Skeletal muscle satellite cell (primary cell): Measurements from ENCODE around the gene PYCR2.
A peak's percentile ranks its signal among the peaks of the same experiment; 100 is the strongest.

Source experiments
- H3K27me3 ChIP-seq: 2 replicates; pipeline ENCODE4 v1.7.0; 2013; ENCODE audit warnings: low read length; ENCODE audit not compliant: control insufficient read depth, insufficient read depth
- H3K36me3 ChIP-seq: 2 replicates; pipeline ENCODE4 v1.7.0; 2013; ENCODE audit warnings: mild to moderate bottlenecking, control low read depth, low read length; ENCODE audit not compliant: insufficient read depth
- H3K4me1 ChIP-seq: 2 replicates; pipeline ENCODE4 v1.7.0; 2013; ENCODE audit warnings: low read length; ENCODE audit not compliant: control insufficient read depth, insufficient read depth
- H3K4me2 ChIP-seq: 2 replicates; pipeline ENCODE4 v1.7.0; 2013; ENCODE audit warnings: mild to moderate bottlenecking, low read length
- H3K4me3 ChIP-seq: 2 replicates; pipeline ENCODE4 v1.7.0; 2013; ENCODE audit warnings: low read length
- H3K9ac ChIP-seq: 2 replicates; pipeline ENCODE4 v1.7.0; 2013; ENCODE audit warnings: mild to moderate bottlenecking, low read depth, low read length, moderate library complexity
- H3K9me3 ChIP-seq: replicated peaks from 2 replicates; pipeline ENCODE4 v1.7.0; 2013; ENCODE audit warnings: mild to moderate bottlenecking, control low read depth, low read length

Gene PYCR2

DNA sequence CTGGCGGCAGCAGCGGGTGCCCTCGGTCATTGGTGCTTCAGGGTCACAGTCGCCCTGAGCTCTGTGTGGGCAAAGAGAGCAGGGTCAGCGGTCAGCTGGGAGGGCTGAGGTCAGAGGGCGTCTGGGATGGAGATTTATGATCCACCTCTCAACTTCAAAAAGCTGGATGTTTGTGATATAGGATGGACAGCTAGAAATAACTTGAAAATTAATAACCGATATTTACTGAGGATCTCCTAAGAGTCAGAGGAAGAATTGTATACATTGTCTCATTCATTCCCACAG is 37.1 kb downstream of the PYCR2 start:
- Histone ChIP-seq H3K36me3 (no peaks in the 10 kb centered on the region), H3K4me1 (peaks cover 6% of the 10 kb centered on the region), H3K27me3 (no peaks in the 10 kb centered on the region), H3K9me3 (no peaks in the 10 kb centered on the region), H3K4me2 (no peak overlapping the region), H3K9ac (no peak overlapping the region), H3K4me3 (no peak overlapping the region)

DNA sequence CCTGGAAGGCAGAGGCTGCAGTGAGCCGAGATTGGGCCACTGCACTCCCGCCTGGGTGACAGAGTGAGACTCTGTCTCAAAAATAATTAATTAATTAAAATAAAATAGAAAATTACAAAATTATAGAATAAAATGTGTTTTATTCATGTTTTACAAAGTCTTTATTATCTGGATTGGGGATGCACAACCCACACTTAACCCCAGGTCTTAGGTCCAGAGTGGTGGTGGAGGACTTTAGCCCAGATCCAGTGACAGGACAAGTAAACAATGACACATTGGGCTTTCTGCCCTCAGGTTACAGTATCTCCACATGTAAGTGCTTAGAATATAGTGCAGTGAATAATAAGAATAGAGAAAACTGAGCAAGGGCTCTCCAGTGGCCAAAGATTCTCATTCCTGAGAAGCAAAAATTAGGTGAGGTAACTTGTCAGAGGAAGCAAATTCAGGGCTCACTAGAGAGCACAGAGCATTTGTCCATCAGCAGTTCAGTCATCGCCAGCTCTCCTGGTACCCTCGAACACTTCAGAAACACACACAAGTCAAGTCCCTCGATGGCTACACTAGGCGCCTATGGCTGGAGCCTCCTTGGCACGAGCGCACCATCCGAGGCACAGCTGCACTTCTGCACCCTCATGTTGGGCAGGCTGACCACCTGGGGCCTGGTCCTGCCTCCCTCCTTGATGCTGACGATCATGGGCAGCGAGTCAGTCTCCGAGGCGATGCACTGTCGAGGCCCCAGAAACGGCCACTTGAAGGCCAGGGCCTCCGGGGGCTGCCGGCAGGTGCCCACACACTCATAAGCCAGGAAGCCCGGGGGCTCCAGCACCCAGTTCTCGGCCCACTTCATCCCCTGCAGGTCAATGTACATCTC is 37.7 kb downstream of the PYCR2 start:
- Histone ChIP-seq H3K9me3 (no peaks in the 10 kb centered on the region), H3K27me3 (no peaks in the 10 kb centered on the region), H3K4me2 (no peak overlapping the region), H3K36me3 (no peaks in the 10 kb centered on the region), H3K4me3 (no peak overlapping the region), H3K4me1 (peaks cover 8% of the 10 kb centered on the region), H3K9ac (no peak overlapping the region)

DNA sequence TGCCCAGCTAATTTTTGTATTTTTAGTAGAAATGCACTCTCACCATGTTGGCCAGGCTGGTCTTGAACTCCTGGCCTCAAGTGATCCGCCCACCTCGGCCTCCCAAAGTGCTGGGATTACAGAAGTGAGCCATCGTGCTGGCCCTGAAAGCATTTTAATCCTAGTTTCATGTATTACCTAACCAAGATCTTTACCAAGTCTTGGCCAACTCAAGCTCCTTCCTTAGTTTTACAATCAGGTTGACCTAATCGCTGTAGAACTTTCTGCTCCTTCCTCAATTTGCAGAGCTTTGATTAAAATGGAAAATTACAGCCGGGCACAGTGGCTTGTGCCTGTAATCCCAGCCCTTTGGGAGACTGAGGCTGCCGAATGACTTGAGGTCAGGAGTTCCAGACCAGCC is 38.7 kb downstream of the PYCR2 start:
- no peaks in the 10 kb centered on the region for H3K27me3 ChIP-seq
- H3K4me1 ChIP-seq: peaks cover 18% of the 10 kb centered on the region
- H3K4me3 ChIP-seq: no peak overlapping the region
- H3K36me3 ChIP-seq: no peaks in the 10 kb centered on the region
- H3K4me2 ChIP-seq: no peak overlapping the region
- no peak overlapping the region for H3K9ac ChIP-seq
- no peaks in the 10 kb centered on the region for H3K9me3 ChIP-seq

DNA sequence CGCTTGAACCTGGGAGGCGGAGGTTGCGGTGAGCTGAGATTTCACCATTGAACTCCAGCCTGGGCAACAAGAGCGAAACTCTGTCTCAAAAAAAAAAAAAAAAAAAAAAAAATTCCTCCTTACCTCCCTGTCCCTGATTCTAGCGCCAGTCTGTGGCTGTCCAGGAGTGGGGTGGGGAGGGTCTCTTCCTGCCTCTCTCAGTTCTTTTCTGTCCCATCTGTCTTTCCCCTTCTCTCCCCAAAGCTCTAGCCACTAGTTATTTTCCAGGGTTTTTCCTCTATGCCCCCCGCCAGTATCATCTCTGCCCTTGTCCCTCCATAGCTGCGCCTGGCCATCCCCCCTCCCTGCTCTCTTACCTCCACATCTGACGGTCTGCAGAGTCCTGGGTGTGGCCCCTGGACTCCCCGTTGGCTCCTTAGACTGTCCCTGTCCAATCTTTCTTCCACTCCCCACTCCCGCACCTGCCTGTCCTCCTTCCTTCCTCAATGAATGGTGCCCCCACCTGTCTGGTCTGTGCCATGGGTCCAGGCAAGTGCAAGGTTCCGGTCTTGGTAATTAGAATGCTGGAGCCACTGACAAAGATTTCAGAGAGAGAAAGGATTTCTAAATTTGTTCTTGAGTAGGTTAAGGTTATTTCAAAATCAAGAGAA is 40.3 kb downstream of the PYCR2 start:
- Histone ChIP-seq H3K36me3 (no peaks in the 10 kb centered on the region), H3K27me3 (no peaks in the 10 kb centered on the region), H3K9me3 (no peaks in the 10 kb centered on the region), H3K9ac (no peak overlapping the region), H3K4me3 (no peak overlapping the region), H3K4me2 (peak overlapping the region; percentile 98), H3K4me1 (peaks cover 21% of the 10 kb centered on the region)

DNA sequence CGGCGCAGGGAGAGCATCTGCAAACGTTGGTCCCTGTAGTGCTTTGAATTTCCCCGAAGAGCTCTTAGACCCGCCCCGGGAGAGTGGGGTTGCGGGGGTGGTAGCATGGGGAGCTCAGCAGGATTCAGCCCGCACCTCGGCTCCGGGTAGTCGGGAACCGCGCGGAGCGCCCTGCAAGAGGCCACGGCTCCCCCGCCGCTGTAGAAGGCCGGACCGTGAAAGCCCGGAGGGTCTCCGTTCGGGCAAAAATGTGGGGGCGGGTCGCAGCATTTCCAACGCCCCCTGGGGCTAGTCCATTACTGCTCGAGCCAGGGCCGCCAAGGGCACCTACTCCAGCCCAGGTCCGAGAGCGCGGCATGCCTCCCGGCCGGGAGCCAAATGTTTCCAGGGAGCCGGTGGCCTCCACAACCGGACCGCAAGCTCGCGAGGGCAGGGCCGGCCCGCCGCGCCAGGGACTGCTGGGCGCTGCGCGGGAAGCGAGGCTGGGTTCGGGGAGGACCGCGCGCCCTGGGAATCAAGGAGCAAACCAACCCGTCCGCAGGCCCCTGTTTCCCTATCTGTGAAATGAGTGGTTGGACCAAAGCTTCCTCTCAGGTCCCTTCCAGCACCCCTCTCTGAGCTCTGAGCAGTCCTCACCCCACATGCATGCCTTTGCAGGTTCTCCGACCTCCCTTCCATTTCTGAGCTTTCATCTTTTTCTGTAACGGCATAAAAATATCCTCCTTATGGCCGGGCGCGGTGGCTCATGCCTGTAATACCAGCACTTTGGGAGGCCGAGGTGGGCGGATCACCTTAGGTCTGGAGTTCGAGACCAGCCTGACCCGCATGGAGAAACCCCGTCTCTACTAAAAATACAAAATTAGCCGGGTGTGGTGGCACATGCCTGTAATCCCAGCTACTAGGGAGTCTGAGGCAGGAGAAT is 41.1 kb downstream of the PYCR2 start:
- Histone ChIP-seq H3K4me3 (peak overlapping the region; percentile 99), H3K4me1 (peaks cover 27% of the 10 kb centered on the region), H3K27me3 (no peaks in the 10 kb centered on the region), H3K4me2 (peak overlapping the region; percentile 98), H3K9ac (peak overlapping the region; percentile 97), H3K36me3 (no peaks in the 10 kb centered on the region), H3K9me3 (no peaks in the 10 kb centered on the region)

DNA sequence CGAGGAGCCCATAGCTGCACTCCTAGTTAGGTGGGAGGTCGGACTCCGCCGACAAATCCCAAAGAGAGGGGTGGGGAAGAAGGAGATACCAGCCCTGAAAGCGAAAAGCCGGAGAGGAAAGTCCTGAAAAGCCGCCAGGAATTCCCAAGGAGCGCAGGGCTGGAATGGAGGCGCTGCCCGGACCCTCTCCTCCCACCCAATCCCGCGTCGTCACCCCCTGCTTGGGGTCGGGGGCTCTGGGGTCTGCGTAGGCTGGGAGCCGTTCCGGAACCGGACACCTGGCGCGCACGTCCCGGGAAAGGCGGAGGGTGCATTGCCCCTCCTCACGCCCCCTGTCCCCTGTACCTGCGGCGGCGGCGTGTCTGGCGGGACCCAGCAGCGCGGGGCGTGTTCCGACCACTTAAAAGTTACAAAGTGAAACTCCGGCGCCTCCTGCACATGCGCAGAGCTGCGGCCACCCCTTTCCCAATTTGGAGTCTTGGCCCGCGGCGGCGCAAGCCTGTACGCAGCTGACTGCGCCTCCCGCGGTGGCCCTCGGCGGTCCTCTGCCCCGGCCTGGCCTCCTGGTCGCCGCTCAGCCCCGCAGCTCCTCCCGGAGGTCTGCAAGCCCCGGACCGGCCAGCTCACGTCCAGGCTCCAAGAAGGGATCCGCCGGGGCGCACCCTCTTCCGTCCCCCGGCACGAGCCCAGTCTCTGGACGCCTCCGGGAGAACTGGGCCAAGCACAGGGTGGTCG is 41.9 kb downstream of the PYCR2 start, which contains the start of gene TMEM63A:
Gene TMEM63A, minus strand, starts transcription at position 422 of the 735 bp plus-strand sequence. CDS start 4,800 bp downstream, outside the sequence.
- Histone ChIP-seq H3K9me3 (no peaks in the 10 kb centered on the region), H3K27me3 (no peaks in the 10 kb centered on the region)

DNA sequence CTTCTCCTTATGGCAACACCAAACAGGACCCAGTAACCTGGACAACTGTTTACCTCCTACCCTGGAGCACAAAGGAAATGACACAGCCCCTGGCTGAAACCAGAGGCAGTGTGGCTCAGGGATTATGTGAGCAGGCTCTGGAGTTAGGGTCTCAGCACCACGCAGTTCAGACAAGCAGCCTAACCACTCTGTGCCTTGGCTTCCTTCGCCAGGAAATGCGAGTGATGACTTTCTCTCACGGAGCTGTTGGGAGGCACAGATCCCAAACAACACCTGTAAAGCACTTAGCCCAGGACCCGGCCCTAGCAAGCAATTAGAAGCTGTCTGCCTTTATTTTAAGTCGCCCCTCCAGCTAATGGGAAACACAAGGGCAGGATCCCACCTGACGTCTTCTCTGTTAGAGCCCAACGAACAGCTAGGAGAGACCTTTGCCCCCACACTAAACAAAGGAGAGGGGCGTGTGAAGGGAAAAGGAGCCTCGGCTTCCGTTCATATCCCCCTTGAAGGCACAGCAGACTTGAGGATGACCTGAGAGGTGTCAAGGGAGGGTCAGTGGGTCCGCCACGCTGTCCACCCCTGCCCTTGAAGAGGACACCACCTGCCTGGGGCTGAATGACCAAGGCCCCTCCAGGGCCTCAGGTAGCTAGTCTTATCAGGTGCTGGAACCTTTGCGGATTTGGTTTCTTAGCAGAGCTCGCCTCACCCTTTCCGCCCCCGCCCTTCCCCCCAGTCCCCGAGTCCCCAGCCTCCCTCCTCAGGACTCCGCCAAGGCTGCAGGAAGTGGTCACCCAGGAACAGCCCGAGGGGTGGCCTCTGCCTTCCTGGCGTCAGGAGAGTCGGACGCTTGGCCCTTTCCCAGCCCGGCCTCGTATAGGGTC is 42.7 kb downstream of the PYCR2 start:
- peak overlapping the region; percentile 99 for H3K4me3 ChIP-seq
- H3K9ac ChIP-seq: peak overlapping the region; percentile 97
- no peaks in the 10 kb centered on the region for H3K9me3 ChIP-seq
- peaks cover 34% of the 10 kb centered on the region for H3K4me1 ChIP-seq
- H3K36me3 ChIP-seq: peaks cover 8% of the 10 kb centered on the region
- no peaks in the 10 kb centered on the region for H3K27me3 ChIP-seq
- peak overlapping the region; percentile 98 for H3K4me2 ChIP-seq

More for the DNA sequence above, 41.9 kb downstream of the PYCR2 start, which contains the start of gene TMEM63A:
- Histone ChIP-seq H3K4me1 (peaks cover 34% of the 10 kb centered on the region), H3K4me3 (peak within 1 kb of the TSS; percentile 99), H3K36me3 (peaks cover 2% of the 10 kb centered on the region), H3K9ac (peak within 1 kb of the TSS; percentile 97), H3K4me2 (peak within 1 kb of the TSS; percentile 98)

DNA sequence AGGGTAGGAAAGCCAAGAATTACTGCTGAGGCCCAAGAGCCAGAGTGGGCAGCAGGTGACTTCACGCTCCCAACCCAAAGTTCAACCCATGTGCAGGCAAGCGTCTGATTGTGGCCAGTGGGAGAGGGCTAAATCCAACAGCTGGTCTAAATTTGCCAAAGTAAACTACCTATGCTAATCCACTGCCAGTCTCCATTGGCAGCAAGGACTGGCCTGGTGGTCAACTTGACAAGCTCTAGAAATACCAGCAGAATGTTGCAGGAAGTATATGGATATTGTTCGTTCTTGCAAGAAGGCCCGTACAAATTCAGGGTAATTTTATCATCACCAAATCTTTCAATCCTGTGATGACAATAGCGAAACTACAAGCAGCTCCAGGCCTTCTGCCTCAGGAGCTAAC is 43.4 kb downstream of the PYCR2 start:
- Histone ChIP-seq H3K4me1 (peaks cover 34% of the 10 kb centered on the region), H3K9ac (no peak overlapping the region)

DNA sequence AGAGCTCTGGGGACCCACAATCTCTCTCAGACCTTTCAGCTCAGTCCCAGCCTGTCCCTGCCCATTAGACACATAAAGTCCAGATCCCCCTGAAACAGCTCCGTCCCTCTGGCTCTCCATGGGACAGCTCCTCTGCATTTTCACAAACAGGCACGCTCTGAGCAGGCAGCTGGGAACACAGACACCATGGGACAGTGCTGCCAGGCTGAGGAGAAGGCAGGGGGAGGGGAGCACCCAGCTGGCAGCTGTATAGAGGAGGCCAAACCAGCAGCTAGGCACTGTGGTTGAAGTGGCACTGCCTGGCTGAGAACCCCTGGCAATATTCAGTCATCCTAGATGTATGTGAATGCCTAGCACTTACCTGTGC is 43.8 kb downstream of the PYCR2 start:
- H3K9ac ChIP-seq: no peak overlapping the region
- peaks cover 34% of the 10 kb centered on the region for H3K4me1 ChIP-seq
- no peaks in the 10 kb centered on the region for H3K27me3 ChIP-seq
- H3K36me3 ChIP-seq: peaks cover 15% of the 10 kb centered on the region
- H3K4me3 ChIP-seq: no peak overlapping the region
- peak overlapping the region; percentile 98 for H3K4me2 ChIP-seq
- no peaks in the 10 kb centered on the region for H3K9me3 ChIP-seq

More for the DNA sequence above, 43.4 kb downstream of the PYCR2 start:
- peaks cover 11% of the 10 kb centered on the region for H3K36me3 ChIP-seq
- H3K4me3 ChIP-seq: peak overlapping the region; percentile 99
- H3K9me3 ChIP-seq: no peaks in the 10 kb centered on the region
- H3K4me2 ChIP-seq: peak overlapping the region; percentile 98
- H3K27me3 ChIP-seq: no peaks in the 10 kb centered on the region

DNA sequence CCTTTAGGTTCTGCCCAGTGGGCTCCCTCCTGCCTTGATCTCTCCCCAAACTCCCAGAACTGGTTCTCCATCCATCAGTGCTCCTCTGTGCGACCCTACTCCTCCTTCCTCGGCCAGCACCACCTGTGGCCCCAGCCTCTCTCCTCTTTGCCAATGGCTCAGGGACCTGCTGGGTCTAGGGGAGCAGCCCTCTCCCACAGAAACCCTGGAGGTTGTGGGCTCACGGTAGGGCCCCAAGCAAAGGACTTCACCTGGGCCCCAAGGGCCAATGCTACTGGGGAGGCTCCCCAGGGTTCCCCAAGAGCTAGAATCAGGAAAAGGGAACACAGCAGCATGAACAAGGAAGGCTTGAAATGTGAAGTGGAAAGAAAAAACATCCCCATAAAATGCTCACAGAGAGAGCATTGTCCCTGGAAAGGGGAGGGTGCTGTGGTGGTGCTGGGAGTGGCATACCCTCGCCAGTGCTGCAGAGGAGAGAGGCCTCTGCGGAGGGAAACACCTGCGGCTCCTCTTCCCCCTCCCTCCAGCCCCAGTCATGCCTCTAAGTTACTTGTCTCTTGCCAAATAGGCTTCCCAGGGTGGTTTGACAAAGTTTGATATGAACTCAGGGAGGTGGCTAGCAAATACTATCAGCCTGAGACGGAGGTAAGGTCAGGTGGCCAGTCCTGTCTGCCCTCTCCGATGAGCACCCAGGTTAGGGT is 44.4 kb downstream of the PYCR2 start:
- no peak overlapping the region for H3K9ac ChIP-seq
- no peak overlapping the region for H3K4me3 ChIP-seq
- no peaks in the 10 kb centered on the region for H3K27me3 ChIP-seq
- H3K9me3 ChIP-seq: no peaks in the 10 kb centered on the region
- peaks cover 18% of the 10 kb centered on the region for H3K36me3 ChIP-seq
- H3K4me2 ChIP-seq: no peak overlapping the region
- H3K4me1 ChIP-seq: peaks cover 34% of the 10 kb centered on the region
